ENCODE data around the gene KIF1C.

The KIF1C gene

GRCh38 chr17:4986951-4987766 is 10.6 kb upstream of the KIF1C start, which contains the start of gene CAMTA2 (continued):
- TF ChIP-seq MEIS1 (CRISPR knock-in tag; IDR thresholded peaks at IDR 0.05; ENCODE audit: borderline replicate concordance) (no peak), ZBTB1 (tag by site-specific recombination; IDR thresholded peaks at IDR 0.05) (peak; percentile 82; the same call in 1 of the 2 replicates), PATZ1 (tag by site-specific recombination; IDR thresholded peaks at IDR 0.05) (peak; percentile 95), IKZF3 (tag by site-specific recombination; IDR thresholded peaks at IDR 0.05) (peak; percentile 85), ZNF654 (tag by site-specific recombination; IDR thresholded peaks at IDR 0.05; ENCODE audit: low read depth) (no peak), ZNF114 (tag by site-specific recombination; IDR thresholded peaks at IDR 0.05) (no peak), ZNF239 (tag by site-specific recombination; IDR thresholded peaks at IDR 0.05) (0 out of 2 replicates have a peak, but pooled peaks have one; percentile 56), GLI4 (tag by site-specific recombination; IDR thresholded peaks at IDR 0.05) (0 out of 2 replicates have a peak, but pooled peaks have one; percentile 43), ZNF837 (tag by site-specific recombination; IDR thresholded peaks at IDR 0.05) (no peak), ZEB2 (tag by site-specific recombination; IDR thresholded peaks at IDR 0.05) (peak; percentile 93), ZNF501 (tag by site-specific recombination; IDR thresholded peaks at IDR 0.05) (peak; percentile 93), ZNF530 (tag by site-specific recombination; IDR thresholded peaks at IDR 0.05; ENCODE audit: low read depth) (no peak), SETDB1 (IDR thresholded peaks at IDR 0.05; ENCODE audit: insufficient read length, low read length) (no peak), ZNF24 (tag by site-specific recombination; IDR thresholded peaks at IDR 0.05) (0 out of 2 replicates have a peak, but pooled peaks have one; percentile 65), ZSCAN23 (tag by site-specific recombination; IDR thresholded peaks at IDR 0.05) (no peak), ZNF23 (tag by site-specific recombination; IDR thresholded peaks at IDR 0.05; ENCODE audit: borderline replicate concordance) (no peak), ZNF707 (tag by site-specific recombination; IDR thresholded peaks at IDR 0.05) (no peak), ZNF473 (tag by site-specific recombination; IDR thresholded peaks at IDR 0.05) (no peak), BCL11B (tag by site-specific recombination; IDR thresholded peaks at IDR 0.05; ENCODE audit: low read depth) (peak; percentile 66; the same call in 1 of the 2 replicates), ZNF280D (tag by site-specific recombination; IDR thresholded peaks at IDR 0.05) (no peak), ZNF426 (tag by site-specific recombination; IDR thresholded peaks at IDR 0.05) (no peak), ZNF366 (tag by site-specific recombination; conservative IDR thresholded peaks at IDR 0.05) (no peak), SCRT1 (tag by site-specific recombination; IDR thresholded peaks at IDR 0.05; ENCODE audit: borderline replicate concordance) (no peak), ZNF184 (tag by site-specific recombination; IDR thresholded peaks at IDR 0.05) (0 out of 2 replicates have a peak, but pooled peaks have one; percentile 52), FEZF1 (tag by site-specific recombination; IDR thresholded peaks at IDR 0.05) (peak; percentile 14; the same call in 1 of the 2 replicates), ZNF354C (tag by site-specific recombination; IDR thresholded peaks at IDR 0.05; ENCODE audit: borderline replicate concordance, low read depth) (no peak), YY1 (tag by site-specific recombination; IDR thresholded peaks at IDR 0.05) (peak; percentile 88), ZNF155 (tag by site-specific recombination; IDR thresholded peaks at IDR 0.05) (no peak), WT1 (tag by site-specific recombination; IDR thresholded peaks at IDR 0.05) (no peak; the same call in 1 of the 2 replicates)
- TF ChIP-seq, protein P1, sequence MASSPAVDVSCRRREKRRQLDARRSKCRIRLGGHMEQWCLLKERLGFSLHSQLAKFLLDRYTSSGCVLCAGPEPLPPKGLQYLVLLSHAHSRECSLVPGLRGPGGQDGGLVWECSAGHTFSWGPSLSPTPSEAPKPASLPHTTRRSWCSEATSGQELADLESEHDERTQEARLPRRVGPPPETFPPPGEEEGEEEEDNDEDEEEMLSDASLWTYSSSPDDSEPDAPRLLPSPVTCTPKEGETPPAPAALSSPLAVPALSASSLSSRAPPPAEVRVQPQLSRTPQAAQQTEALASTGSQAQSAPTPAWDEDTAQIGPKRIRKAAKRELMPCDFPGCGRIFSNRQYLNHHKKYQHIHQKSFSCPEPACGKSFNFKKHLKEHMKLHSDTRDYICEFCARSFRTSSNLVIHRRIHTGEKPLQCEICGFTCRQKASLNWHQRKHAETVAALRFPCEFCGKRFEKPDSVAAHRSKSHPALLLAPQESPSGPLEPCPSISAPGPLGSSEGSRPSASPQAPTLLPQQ (tag by site-specific recombination; IDR thresholded peaks at IDR 0.05), result peak; percentile 94
- TF ChIP-seq, protein P2, sequence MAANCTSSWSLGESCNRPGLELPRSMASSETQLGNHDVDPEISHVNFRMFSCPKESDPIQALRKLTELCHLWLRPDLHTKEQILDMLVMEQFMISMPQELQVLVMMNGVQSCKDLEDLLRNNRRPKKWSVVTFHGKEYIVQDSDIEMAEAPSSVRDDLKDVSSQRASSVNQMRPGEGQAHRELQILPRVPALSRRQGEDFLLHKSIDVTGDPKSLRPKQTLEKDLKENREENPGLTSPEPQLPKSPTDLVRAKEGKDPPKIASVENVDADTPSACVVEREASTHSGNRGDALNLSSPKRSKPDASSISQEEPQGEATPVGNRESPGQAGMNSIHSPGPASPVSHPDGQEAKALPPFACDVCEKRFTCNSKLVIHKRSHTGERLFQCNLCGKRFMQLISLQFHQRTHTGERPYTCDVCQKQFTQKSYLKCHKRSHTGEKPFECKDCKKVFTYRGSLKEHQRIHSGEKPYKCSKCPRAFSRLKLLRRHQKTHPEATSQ (tag by site-specific recombination; IDR thresholded peaks at IDR 0.05), result peak; percentile 95; the same call in 1 of the 2 replicates
- TF ChIP-seq, protein P3, sequence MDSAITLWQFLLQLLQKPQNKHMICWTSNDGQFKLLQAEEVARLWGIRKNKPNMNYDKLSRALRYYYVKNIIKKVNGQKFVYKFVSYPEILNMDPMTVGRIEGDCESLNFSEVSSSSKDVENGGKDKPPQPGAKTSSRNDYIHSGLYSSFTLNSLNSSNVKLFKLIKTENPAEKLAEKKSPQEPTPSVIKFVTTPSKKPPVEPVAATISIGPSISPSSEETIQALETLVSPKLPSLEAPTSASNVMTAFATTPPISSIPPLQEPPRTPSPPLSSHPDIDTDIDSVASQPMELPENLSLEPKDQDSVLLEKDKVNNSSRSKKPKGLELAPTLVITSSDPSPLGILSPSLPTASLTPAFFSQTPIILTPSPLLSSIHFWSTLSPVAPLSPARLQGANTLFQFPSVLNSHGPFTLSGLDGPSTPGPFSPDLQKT (IDR thresholded peaks at IDR 0.05; ENCODE audit: borderline replicate concordance, low read depth, low read length), result no peak
